ENCODE data around the gene GTF2F2.

GTF2F2 gene

DNA sequence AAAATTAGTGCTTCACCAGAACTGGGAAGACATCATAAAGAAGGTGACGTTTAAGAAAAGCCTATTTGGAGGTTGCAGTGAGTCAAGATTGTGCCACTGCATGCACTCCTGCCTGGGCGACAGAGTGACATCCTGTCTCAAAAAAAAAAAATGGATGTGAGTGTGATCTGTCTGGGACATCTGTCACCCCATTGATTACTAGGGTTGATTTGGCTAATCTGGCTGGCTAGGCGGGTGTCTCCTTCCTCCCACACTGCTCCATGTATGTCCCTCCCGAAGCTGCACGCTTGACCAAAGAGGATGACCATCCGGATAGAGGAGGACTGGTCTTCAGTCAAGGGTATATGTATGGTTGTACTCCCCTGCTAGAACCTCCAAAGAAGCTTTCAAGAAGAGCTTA, 2.6 kb downstream of the GTF2F2 start:
- DNase-seq = no peak

DNA sequence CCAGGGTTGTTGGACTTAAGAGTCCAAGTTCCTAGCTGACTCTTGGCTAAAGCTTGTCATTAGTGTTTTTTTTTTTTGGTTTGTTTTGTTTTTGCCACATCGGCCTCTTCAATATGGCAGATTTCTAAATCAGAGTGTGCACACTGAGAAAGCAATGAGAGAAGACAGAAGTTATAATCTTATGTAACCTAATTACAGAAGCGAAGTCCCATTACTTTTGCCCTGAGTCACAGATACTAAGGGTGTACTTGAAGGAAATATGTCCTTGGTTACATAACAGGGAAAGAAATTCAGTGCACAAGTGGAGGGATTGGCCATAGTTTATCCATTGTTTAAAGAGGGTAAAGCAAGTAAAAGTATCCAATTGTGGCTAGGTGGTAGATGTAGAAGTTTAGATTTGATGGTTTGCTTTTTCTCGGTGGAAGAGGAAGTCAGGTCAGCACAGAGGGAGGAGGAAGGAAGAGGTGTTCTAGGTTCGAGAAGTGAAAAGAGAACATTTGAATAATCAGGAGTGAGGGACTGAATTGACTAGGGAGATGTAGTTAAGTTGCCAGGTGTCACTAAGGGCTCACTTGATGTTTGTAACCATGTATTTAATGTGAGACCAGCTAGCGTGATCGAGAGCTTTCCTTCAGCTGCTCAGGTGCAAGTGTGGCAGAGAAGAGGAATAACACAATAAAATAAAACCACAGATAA, 12.2 kb downstream of the GTF2F2 start:
- no peak for DNase-seq

DNA sequence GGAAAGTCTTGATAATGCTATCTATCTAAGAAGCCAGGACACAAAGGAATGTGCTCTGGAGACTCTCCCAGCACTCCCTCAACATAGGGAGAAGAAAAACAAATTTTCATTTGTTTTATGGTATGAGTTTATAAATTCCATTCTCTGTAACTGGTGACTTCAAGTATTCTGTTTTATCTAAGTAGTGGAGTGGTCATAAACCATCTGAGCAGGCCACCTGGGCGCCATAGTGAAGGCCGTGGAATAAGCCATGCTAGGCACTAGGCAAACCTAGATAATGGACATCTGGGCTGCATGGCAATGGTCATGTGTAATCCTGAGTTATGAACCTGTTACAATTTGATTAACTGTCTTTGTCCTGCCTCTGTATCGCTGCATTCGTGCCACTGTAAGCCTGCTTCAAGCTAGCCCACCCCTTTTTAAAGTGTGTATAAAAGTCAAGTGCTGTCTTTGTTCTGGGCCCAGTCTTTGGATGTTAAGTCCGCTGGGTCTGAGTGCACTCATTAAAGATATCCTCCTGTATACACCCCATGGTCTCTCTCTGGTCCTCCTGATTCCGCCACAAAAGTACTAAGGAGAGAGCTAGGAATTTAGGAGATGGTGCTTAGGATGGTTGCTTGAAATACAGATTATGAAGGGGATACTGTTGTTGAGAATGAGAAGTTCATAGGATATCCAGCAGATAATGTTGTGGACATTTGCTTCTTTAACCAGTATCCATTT, 13.2 kb downstream of the GTF2F2 start:
- no peak for DNase-seq

DNA sequence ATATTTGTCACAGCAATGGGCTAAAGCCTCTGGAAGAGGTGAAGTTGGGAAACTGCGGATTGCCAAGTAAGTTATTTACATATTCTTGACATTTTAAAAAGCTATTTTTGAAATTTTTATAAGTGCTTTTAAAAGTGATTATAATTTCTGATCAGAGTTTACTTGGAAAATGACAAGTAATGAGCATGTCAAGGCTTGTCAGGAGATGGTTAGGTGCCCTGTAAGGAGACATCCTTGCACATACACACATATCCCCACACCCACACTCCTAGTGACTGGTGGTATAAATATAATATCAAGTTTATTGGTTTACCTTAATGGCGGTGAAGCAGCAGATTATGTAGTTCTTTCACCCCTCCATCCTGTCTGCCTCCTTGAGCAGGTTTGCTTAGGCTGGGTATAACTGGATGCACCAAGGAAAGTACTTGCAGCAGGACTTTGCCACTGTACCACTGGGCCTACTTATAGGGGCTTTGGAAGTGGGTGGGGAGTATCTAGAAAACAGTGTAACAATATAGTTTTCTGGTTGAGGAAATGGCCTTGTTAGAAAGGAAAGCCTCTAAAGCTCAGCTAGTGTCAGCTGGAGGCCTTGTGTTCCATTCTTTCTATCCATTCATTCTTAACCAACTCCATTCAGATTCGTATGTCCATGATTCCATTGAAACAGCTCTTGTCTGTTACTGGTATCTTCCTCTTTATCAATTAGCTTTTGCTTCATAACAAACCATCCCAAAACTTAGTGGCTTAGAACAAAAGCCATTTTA, 16.6 kb downstream of the GTF2F2 start:
- DNase-seq = no peak

DNA sequence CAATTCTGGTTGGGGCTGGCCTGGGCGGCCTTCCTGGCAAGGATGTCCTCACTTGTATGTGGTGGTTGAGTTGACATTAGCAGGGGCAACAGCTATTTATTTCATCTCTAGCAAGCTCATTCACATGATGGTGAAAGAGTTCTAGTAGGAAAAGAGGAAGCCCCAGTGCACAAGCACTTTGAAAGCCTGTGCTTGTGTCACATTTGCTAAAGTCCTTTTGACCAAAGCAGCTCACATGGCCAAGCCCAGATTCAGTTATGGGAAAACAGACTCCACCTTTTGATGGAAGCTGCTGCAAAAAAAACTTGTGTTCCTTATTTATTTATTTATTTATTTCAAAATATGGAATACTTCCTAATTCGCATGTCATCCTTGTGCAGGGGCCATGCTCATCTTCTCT, 17.2 kb downstream of the GTF2F2 start:
- no peak for DNase-seq

DNA sequence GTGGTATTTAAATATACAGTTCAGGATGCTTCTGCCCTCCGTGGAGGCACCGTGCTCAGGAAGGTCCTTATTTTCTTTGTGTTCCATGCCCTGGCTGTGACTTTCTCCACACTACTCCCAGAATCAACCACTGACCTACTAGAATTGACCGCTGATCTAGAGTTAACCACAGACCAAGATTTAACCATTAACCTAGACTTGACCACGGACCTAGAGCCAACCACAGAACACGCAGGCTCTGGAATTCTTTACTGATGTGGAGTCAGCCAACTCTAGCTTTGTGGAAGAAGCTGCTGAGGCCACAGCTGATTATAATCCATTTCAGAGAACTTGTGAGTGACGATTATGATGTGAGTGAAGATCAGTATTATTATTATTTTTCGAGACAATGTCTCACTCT, 18.0 kb downstream of the GTF2F2 start:
- DNase-seq = no peak

DNA sequence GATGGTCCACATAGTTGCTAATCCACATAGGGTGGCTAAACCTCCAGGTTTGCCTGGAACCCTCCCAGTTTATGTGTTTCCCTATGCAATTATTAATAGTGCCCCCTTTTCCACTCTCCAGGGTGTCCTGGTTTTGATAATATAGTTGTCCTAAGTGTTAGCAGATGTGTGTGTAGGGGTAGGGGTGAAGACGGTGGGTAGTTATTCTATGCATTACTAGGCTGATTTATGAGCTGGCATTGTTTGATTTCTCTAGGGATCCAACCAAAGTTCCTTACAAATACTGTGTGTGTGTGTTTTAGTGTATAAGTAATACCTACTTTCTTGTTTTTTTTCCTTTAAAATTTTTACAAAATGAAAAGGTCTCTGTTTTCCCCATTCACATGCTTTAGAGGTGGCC, 21.1 kb downstream of the GTF2F2 start:
- DNase-seq = no peak

DNA sequence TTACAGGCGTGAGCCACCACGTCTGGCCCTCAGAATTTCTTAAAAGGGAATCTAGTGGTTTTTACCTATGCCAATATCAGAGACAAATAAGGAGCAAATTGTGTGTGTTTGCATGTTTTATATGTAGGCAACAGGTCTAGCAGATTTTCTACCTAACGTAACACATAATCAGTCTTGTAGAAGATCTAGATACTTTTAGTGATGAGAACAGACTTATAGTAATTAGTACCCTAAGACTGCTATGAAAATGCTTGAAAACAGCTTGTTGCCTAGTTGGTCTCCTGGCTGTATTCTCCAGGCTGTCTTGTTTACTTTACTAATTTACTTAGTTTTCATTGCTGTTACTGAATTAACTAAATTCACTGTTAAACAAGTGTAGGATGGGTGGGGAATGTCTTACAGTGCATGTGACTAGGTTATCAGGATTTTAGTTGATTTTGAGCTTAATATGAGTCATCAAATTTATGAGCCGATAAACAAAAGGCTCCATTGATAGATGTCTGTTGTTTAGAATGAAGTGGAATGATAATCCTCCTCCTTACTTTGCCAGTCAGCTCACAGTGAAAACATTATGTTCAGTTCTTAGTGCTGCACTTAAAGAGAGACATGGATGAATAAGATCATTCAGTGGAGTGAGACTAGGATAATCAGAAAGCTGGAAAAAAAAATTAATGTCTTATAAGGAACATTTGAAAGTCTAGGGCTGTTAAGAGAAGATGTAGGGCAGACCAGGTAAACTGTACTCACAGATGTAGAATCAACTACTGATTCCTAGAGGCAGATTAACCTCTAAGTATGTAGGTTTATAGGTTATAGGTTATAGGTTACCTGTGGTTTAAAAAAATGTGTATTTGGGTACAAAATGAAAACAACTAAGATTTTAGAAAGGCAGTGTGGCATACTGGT, 22.4 kb downstream of the GTF2F2 start:
- DNase-seq = no peak

DNA sequence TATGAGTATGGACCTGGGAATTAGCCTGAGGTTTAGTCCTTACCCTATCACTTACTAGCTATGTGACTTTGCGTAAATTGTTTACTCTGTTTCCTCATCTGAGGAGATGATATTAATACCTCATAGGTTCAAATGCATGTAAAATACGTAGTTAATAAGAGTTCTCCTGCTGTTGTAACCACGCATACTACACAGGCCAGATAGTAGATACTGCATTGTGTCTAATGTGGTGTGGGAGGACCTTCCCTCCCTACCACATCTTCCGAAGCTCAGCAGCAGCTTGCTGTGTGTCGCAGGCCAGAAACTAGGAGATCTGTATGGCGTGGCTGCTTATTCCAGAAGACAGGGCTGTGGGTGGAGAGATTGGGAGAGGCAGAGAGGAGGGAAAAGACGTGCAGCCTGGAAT, 23.0 kb downstream of the GTF2F2 start:
- no peak for DNase-seq

DNA sequence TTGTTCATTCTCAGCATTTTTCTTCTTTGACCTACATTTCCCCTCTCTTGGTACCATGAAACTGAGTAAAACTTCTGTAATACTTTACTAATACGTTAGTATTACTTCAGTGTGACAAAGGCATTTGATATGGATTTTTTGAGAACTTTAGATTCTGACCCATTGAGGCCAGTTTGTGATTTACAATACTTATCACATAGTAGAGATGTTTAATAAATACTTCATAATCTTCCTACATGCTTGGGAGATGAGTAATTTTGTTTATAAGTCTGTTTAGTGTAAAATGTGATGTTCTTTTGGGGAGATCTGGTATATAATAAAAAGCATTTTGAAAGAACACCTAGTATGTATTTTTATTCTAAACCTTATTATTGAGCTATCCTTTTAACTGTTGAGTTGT, 29.7 kb downstream of the GTF2F2 start:
- DNase-seq = no peak

DNA sequence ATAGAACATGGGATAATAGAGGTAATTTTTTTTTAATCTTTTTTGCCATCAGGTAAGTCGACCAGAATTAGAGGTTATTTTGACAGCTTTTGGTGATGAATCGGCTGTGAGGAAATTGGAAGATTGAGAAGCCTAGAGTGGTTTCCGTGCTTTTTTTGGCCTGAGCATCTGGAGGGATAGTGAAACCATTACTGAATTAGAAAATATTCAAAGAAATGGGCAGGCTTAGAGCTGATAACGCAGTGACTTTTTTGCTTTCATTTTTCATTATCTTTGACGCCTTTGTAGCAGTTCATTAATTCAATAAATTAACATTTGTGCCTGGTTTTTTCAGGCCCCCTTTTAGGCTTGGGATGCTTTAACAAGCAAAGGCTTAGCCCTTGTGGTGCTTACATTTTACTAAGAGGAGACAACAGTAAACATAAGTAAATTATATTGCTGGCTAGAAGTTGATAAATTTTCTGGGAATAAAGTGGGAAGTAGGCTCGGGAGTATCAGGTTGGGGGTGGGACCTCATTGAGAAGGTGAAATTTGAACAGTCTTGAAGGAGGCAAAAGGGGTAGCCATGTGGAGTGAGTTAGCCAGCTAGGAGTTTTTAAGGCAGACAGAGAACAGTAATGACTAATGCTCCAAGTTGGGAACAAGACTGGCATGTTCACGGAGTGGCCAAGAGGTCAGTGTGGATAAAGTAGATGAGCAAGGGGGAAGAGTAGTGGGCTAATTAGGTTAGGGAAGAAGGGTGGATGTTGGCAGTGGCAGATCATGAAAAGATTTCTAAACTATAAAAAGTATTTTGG, 36.5 kb downstream of the GTF2F2 start:
- no peak for DNase-seq

DNA sequence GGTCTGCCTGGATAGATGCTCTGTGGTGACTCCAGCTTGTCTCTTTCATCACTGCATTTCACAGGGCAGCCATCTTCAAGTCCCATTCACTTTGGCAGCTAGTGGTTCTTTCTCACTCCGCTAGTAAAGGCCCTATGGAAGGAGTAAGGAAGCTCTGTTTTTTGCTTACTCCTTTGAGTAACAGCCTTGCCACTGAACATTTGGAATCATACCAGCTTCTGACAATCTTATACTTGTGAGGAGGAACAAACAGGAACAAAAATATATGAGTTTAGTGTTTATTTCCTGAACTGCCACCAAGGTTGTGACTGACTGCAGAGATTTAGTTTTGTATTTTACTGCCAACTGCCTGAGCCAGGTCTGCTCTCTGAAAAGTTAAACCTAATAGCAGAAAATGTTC, 41.9 kb downstream of the GTF2F2 start:
- DNase-seq = no peak

DNA sequence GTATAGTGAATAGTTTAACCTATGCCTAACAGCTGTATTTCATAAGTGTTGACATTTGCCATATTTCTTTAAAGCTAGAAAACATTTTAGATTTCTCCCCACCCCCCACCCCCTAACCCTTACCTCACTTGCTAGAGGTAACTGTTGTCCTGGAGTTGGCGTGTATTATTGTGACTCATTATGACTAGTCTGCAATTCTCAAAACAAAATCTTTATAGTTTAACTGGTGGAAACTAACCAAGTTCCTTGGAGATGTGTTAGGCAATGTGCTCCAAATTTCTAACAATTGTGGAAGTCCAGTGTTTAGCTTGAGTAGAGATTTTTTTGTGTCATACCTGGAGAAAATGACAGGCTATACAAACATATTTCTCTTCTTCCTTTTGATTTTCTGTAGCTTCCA, 42.5 kb downstream of the GTF2F2 start:
- no peak for DNase-seq

DNA sequence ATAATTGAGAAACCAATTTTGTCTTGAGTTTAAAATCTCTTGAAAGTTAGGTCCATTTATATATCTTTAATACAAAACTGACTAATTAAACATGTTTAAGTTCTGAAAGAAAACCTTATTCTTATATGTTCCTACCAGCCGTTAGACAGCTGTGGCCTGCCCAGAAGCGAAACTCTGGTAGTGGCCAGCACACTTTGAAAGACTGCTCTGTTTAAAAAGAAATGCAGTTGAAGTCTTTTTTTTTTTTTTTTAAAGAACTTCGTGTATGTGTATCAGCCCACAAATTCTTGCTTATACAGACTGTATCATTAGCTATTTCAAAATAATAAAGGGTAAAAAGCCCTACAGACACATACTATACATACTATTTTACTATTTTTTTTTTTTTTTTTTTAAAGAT, 46.5 kb downstream of the GTF2F2 start:
- no peak for DNase-seq

DNA sequence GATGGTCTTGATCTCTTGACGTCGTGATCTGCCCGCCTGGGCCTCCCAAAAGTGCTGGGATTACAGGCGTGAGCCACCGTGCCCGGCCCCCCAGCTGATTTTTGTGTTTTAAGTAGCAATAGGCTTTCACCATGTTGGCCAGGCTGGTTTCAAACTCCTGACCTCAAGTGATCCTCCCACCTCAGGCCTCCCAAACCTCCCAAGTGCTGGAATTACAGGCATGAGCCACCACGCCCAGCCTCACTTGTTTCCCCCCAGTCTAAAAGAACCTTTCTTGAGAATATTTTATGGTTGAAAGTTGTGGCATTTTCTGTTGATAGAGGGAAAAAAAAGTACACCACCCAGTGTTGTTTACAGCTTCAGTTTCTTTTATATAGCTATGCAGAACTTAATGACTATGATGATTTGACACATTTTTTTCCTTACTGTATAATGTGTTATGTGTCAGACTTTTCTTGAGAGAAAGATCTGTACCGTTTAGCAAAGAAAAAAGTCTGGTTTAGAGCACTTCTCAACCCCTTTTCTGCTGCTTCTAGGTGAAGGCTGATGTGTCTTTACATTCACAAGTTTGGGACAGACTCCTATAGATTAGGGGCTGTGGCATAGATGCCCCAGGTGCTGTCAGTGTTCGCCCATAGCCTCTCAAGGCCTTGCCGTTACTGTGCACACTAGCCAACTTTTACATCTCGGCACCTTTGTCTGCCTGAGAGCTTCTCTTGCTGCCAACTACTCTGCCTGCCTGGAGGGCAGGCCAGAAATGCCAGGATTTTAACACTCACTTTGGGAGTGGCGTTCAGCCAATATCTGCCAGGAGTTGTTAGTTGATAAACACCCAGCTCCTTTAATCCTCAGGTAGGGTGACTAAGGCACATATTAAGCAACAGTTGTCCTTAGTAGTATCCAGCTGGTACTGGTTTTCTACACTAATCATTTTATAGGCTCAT, 47.6 kb downstream of the GTF2F2 start:
- peak; percentile 27 for DNase-seq

DNA sequence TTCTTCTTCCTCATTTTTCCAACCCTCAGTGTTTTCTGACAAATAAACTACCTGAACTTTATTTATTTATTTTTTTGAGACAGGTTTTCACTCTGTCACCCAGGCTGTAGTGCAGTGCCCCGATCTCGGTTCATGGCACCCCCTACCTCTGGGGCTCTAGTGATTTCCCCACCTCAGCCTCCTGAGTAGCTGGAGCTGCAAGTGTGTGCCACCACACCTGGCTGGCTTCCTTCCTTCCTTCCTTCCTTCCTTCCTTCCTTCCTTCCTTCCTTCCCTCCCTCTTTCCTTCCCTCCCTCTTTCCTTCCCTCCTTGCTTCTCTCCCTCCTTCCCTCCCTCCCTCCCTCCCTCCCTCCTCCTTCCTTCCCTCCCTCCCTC, 48.2 kb downstream of the GTF2F2 start:
- no peak for DNase-seq

DNA sequence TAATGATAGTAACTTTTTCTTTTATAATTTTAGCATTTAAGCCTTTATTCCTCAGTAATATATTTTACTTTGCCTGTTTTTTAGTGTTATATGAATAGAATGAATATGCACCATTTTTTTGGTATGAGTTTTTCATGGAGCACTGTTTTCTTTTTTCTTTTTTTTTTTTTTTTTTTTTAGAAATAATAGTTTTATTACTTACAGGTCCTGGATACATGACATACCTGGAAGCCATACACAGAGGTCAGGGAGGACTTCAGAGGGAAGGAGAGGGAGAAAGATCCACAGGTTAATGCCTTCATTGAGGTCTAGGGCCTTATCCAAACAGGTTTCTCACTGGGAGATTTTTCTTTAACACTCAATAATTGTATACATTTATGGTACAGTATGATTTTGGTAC, 54.2 kb downstream of the GTF2F2 start:
- no peak for DNase-seq

DNA sequence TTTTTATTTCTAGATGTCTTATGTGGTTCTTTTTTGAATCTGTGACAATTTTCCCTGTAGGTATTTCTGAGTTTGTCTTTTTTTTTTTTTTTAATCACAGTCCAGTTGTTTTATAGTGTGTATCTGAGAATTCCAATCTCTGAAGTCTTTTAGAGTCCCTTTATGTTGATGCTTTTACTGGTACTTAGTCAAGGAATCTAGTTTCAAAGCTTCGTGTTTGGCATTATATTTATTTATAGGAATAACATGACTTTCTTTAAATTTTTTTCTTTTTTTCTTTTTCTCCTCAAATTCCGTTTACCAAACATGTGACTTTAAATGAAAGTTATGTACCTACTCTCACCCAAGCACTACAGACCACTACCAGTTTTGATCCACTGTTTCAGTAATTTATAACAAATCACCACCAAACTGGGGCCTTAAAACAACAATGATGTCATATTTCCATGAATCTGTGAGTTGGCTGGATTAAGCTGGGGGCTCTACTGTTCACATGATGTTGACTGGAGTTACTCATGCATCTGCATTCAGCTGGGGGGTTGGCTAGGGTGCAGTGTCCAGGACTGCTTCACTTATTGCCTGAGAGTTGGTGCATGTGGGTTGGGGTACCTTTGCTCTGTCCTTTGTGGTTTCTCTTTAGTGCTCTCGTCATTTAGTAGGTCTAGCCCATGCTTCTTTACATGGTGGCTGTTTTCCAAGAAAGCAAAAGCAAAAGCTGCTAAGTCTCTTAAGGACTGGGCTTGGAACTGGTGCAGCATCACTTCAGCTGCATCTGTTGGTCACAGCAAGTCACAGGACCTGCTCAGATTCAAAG, 58.2 kb downstream of the GTF2F2 start:
- DNase-seq = peak; percentile 31

DNA sequence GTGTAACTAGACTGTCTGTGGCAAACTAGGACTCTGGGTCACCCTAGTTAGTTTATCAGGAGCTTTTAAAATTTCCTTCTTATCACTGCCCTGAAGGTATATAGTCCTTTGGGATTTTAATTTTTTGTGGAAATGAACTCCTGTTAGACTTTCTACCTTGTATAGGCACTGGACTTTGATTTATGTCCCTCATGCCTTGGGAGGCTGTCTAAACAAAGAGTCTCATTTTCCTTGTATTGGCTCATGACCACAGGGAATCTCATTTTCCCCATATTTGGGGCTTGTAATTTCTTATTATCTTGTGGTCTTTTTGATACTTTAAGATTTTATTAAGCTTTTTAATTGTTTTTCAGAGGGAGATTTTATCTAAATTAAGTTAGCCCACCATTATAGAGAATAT, 59.1 kb downstream of the GTF2F2 start:
- DNase-seq = no peak

DNA sequence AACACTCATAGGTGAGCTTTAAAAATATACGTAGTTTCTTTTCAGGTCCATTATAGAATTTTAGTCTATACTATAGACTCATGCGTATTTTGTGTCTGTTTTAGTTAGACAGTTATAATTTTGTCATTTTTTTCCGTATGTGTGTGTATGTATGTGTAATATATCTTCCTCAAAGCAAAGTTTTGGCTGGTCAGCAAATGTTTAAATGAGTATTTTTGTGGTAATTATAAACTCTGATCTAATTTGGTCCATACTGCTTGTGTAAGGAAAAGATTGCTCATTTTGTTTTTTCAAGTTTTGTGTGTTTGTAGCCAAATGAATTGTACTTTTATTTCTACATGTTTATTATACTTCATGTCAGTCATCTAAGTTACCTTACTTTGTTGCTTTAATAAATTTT, 60.0 kb downstream of the GTF2F2 start:
- no peak for DNase-seq

Measured in femur (tissue), 1 donor.